HepG2 (cell line): Measurements from ENCODE around the gene ZG16B. TPM values are rescaled to one million over a fixed set of nuclear protein-coding genes. Genes with fewer than 3 reads are reported as not detected.

Experiments used
- FOXP1 ChIP-seq, 2 experiments: fragments of 450-650 bp in 1 of 2; IDR thresholded peaks; 2 replicates each; pipeline ENCODE4 v1.6.1; 2017 to 2018; ENCODE audit warnings: antibody characterized with exemption in 1 of 2
- GATAD2A ChIP-seq: IDR thresholded peaks from 2 replicates; pipeline ENCODE4 v1.6.1; 2016
- LBX2 ChIP-seq: sonication (generic); formaldehyde crosslinking; IDR thresholded peaks from 2 replicates; pipeline ENCODE4 v1.5.0; 2020; ENCODE audit warnings: missing genetic modification reagents, mild to moderate bottlenecking, borderline replicate concordance
- MED8 ChIP-seq: sonication (generic); formaldehyde crosslinking; IDR thresholded peaks from 2 replicates; pipeline ENCODE4 v1.8.1; 2023; ENCODE audit warnings: mild to moderate bottlenecking, missing genetic modification reagents; ENCODE audit not compliant: insufficient replicate concordance
- MLX ChIP-seq: IDR thresholded peaks from 2 replicates; pipeline ENCODE4 v1.6.1; 2016
- NFE2L1 ChIP-seq: sonication (generic); formaldehyde crosslinking; IDR thresholded peaks from 2 replicates; pipeline ENCODE4 v1.4.0; 2020; ENCODE audit warnings: missing genetic modification reagents, mild to moderate bottlenecking, borderline replicate concordance
- POLR2A ChIP-seq, 2 experiments: IDR thresholded peaks; 2 replicates each; pipeline ENCODE4 v1.6.1; 2011; ENCODE audit warnings: low read depth in 2 of 2, low read length in 2 of 2, mild to moderate bottlenecking in 1 of 2, moderate library complexity in 1 of 2; ENCODE audit not compliant: insufficient read depth in 1 of 2
- SMARCC2 ChIP-seq: fragments of 450-650 bp; IDR thresholded peaks from 2 replicates; pipeline ENCODE4 v1.6.1; 2017; ENCODE audit warnings: antibody characterized with exemption, mild to moderate bottlenecking
- TRAFD1 ChIP-seq: sonication (generic); formaldehyde crosslinking; IDR thresholded peaks from 2 replicates; pipeline ENCODE4 v1.5.1; 2020; ENCODE audit warnings: missing genetic modification reagents, mild to moderate bottlenecking, borderline replicate concordance
- XBP1 ChIP-seq: sonication (generic); formaldehyde crosslinking; IDR thresholded peaks from 2 replicates; pipeline ENCODE4 v1.5.0; 2020; ENCODE audit warnings: missing genetic modification reagents
- ZBTB2 ChIP-seq: sonication (generic); formaldehyde crosslinking; IDR thresholded peaks from 2 replicates; pipeline ENCODE4 v1.8.0; 2022; ENCODE audit warnings: low read depth, missing genetic modification reagents
- ZFX ChIP-seq: sonication (generic); formaldehyde crosslinking; IDR thresholded peaks from 2 replicates; pipeline ENCODE4 v1.4.0; 2020; ENCODE audit warnings: mild to moderate bottlenecking, low read depth, missing genetic modification reagents, moderate library complexity
- ZNF280D ChIP-seq: sonication (generic); formaldehyde crosslinking; IDR thresholded peaks from 2 replicates; pipeline ENCODE4 v1.5.1; 2020; ENCODE audit warnings: mild to moderate bottlenecking, missing genetic modification reagents
- ZNF441 ChIP-seq: sonication (generic); formaldehyde crosslinking; IDR thresholded peaks from 2 replicates; pipeline ENCODE4 v1.7.0; 2021; ENCODE audit warnings: missing genetic modification reagents, borderline replicate concordance
- ZNF468 ChIP-seq: sonication (generic); formaldehyde crosslinking; IDR thresholded peaks from 2 replicates; pipeline ENCODE4 v1.8.0; 2022; ENCODE audit warnings: mild to moderate bottlenecking, moderate library complexity, missing genetic modification reagents
- ZNF704 ChIP-seq: sonication (generic); formaldehyde crosslinking; IDR thresholded peaks from 2 replicates; pipeline ENCODE4 v1.8.1; 2023; ENCODE audit warnings: mild to moderate bottlenecking, inconsistent platforms, moderate library complexity, missing genetic modification reagents, borderline replicate concordance
- ZNF772 ChIP-seq: sonication (generic); formaldehyde crosslinking; IDR thresholded peaks from 2 replicates; pipeline ENCODE4 v1.5.0; 2020; ENCODE audit warnings: mild to moderate bottlenecking, missing genetic modification reagents
- polyA plus RNA-seq, 8 experiments: library from polyadenylated mRNA; depleted of rRNA in 3 of 8; stranded (reverse) in 7 of 8; unstranded in 1 of 8; fragments of >200 nt; fragmentation: Illumina TruSeq in 4 of 8; extraction: Trizol in 4 of 8; gene quantifications; 2 replicates each; pipeline versions ENCODE4 v1.2.1 to v1.2.3, GENCODE V29; 2011 to 2016; ENCODE audit warnings: low read depth in 4 of 8, missing spikeins in 1 of 8, mixed read lengths in 1 of 8; ENCODE audit not compliant: insufficient read depth in 1 of 8
- total RNA-seq, 5 experiments: library from RNA; depleted of rRNA; stranded (reverse); fragments of >200 nt; fragmentation: Illumina TruSeq; extraction: Trizol; gene quantifications; 2 replicates each; pipeline ENCODE4 v1.2.3, GENCODE V29; 2016; ENCODE audit warnings: low read depth in 1 of 5

Gene ZG16B
- total and polyA plus RNA-seq, 2 of the 13 experiments (the other 11 are each of a cell fraction or from before 2014, with no cell fraction given) = 1.5 to 11.3 TPM

GRCh38 chr16:2867987-2868789 is 38.1 kb downstream of the ZG16B start (continued):
- TF ChIP-seq MLX (CRISPR knock-in tag) (no peak), POLR2A (IDR thresholded peaks at IDR 0.05; ENCODE audit: insufficient read depth in 1 of 2, low read depth in 2 of 2, low read length in 2 of 2) (peak; percentile 81 to 83), ZNF468 (CRISPR knock-in tag) (no peak), GATAD2A (peak; percentile 52; the same call in 1 of the 2 replicates), SMARCC2 (no peak), NFE2L1 (CRISPR knock-in tag) (no peak), ZBTB2 (CRISPR knock-in tag) (peak; percentile 63), ZNF280D (CRISPR knock-in tag) (no peak), ZNF704 (no peak), XBP1 (CRISPR knock-in tag) (0 out of 2 replicates have a peak, but pooled peaks have one; percentile 39), ZNF772 (CRISPR knock-in tag) (peak; percentile 96), MED8 (CRISPR knock-in tag) (peak; percentile 53), ZNF441 (CRISPR knock-in tag) (peak; percentile 36; the same call in 1 of the 2 replicates), FOXP1 (IDR thresholded peaks at IDR 0.05) (no peak), FOXP1 (CRISPR knock-in tag; IDR thresholded peaks at IDR 0.05) (no peak), ZFX (peak; percentile 89), LBX2 (CRISPR knock-in tag) (no peak), TRAFD1 (no peak; the same call in 1 of the 2 replicates)
